IPS-18a (cell line): ENCODE results near the gene BICRA.

Source experiments
- H3K27ac ChIP-seq: one replicate; pipeline ENCODE4 v1.5.1; 2013; ENCODE audit warnings: low read length
- H3K27me3 ChIP-seq: one replicate; pipeline ENCODE4 v1.6.1; 2013; ENCODE audit warnings: mild to moderate bottlenecking, low read length; ENCODE audit not compliant: control insufficient read depth, insufficient read depth
- H3K36me3 ChIP-seq: one replicate; pipeline ENCODE4 v1.6.1; 2013; ENCODE audit warnings: low read depth, low read length; ENCODE audit not compliant: control insufficient read depth
- H3K4me1 ChIP-seq: one replicate; pipeline ENCODE4 v1.6.1; 2013; ENCODE audit warnings: low read depth, low read length; ENCODE audit not compliant: control insufficient read depth
- H3K4me3 ChIP-seq: one replicate; pipeline ENCODE4 v1.5.1; 2013; ENCODE audit warnings: low read length
- H3K9ac ChIP-seq: one replicate; pipeline ENCODE4 v1.6.1; 2013; ENCODE audit warnings: mild to moderate bottlenecking, low read length, moderate library complexity
- H3K9me3 ChIP-seq: one replicate; pipeline ENCODE4 v1.6.1; 2013; ENCODE audit warnings: low read depth, low read length; ENCODE audit not compliant: control insufficient read depth

The BICRA gene

DNA sequence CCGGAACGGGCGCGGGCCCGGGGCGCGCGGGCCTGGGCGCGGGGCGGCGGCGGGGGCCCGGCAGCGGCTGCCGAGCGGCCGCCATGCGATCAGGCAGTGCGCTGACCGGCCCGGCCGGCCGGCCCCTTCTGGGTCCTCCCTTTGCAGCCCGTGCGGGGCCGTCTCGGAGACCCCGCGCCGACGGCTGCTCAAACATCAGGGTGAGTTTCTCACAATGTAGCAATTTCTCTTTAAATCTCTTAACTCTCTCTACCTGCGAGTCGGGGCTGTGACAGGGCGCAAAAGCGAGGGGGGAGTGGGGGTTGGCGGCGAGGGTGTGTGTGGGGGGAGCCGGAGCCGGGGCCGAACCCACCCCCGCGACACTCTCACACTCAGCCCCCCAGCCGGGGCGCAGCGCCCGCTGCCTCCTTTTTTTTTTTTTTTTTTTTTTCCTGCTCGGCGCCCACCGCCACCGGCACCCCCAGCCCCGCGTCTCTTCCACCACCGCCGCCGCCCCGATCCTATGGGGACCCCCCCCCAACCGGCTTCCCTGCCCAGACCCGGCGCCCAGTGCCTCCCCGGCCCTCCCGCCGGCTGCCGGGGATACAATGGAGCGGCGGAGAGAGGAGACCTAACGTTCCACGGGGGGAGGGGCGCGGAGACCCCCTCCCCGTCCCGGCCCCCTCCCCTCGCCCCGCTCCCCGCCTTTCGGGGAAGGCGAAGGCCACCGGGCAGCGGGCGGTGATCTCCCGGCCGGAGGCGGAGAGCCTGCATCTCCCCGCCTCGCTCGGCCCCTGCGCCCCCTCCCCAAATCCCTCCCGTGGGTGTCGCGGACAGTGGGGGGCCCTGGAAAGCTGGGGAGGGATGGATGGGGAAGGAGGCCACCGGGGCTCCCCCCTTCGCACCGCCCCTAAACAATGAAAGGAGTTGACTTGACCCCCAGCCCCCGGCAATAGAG, at the start of gene BICRA:
BICRA (plus strand) TSS at position 166 of the 937 bp plus-strand sequence. CDS start 64,441 bp downstream, outside the sequence.
- H3K27ac ChIP-seq: no peak within 1 kb of the TSS
- H3K27me3 ChIP-seq: no peaks in the 10 kb centered on the region
- peaks cover 31% of the 10 kb centered on the region for H3K4me1 ChIP-seq
- peak within 1 kb of the TSS; percentile 80 for H3K9ac ChIP-seq
- H3K4me3 ChIP-seq: peak within 1 kb of the TSS; percentile 76
- H3K36me3 ChIP-seq: no peaks in the 10 kb centered on the region
- no peaks in the 10 kb centered on the region for H3K9me3 ChIP-seq

DNA sequence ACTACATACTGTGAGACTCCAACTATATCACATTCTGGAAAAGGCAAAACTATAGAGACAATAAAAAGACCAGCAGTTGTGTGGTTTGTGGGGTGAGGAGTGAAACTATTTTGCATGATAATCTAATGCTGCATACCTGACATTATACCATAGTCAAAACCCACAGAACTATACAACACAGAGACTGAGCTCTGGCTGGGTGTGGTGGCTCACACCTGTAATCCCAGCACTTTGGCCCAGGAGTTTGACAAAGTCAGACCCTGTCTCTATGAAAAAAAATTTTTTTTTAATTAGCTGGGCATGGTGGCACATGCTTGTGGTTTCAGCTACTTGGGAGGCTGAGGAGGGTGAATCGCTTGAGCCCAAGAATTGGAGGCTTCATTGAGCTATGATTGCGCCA, 47.9 kb upstream of the BICRA start:
- Histone ChIP-seq H3K9me3 (no peaks in the 10 kb centered on the region), H3K9ac (no peak overlapping the region), H3K4me1 (peaks cover 6% of the 10 kb centered on the region), H3K4me3 (no peak overlapping the region), H3K27me3 (no peaks in the 10 kb centered on the region), H3K36me3 (no peaks in the 10 kb centered on the region), H3K27ac (no peak overlapping the region)

DNA sequence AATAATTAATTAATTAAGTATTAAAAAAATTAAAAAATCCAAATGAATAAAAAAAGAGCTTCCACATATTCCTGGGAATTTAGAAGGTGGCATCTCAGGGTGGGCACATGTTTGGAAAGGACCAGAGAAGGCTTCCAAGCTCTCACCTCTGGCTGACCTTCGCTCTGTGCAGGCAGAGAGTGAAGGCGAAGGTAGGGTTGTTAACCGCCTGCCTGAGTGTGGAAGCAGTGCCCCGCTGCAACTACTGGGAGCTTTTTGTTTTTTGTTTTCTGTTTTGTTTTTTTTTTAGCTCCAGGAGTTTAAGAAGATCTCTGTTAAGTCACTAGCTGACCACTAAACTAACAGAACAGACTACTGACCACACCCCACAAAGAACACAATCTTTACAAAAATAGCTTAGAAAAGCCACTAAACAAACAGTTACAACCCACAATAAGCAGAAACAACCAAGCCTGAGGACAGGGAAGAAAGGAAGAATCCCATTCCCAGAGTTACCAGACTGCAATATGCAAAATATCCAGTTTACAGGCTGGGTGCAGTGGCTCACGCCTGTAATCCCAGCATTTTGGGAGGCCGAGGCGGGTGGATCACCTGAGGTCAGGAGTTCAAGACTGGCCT, 47.4 kb upstream of the BICRA start:
- Histone ChIP-seq H3K4me3 (no peak overlapping the region), H3K9ac (no peak overlapping the region), H3K27me3 (no peaks in the 10 kb centered on the region), H3K4me1 (peaks cover 6% of the 10 kb centered on the region), H3K9me3 (no peaks in the 10 kb centered on the region), H3K36me3 (no peaks in the 10 kb centered on the region), H3K27ac (no peak overlapping the region)

DNA sequence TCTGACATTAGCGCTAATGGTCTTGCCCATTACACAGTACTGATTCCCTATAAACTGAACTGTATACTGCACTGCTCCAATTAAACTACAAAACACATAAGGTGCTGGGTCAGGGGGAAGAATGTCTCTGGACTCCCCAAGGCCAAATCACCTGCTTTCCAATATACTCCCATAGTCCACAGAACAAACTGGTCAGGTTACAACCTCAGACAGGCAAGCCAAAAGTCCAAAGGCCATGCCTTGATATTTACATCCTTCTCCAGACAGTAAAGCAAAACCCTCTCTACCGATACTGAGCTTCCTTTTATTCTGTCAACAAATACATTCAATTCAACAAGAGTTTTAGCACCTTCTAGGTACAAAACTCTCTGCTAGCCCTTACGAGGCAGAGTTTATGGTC, 44.9 kb upstream of the BICRA start:
- Histone ChIP-seq H3K27me3 (no peaks in the 10 kb centered on the region), H3K27ac (no peak overlapping the region), H3K9ac (no peak overlapping the region), H3K4me1 (peaks cover 6% of the 10 kb centered on the region), H3K4me3 (no peak overlapping the region), H3K36me3 (no peaks in the 10 kb centered on the region), H3K9me3 (no peaks in the 10 kb centered on the region)

DNA sequence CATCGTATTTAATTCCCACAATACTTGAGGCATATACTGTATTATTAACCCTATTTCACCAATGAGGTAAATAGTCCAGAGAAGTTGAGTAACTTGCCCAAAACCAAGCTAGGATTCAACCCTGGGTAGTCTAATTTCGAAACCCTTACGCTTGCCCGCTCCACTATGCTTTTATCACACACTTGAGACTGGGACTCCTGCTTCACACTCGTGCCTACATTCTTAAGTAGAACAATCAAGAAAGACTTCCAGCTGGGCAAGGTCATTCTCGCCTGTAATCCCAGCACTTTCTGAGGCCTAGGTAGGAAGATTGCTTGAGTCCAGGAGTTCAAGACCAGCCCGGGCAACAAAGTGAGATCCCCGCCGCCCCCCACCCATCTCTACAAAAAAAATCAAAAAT, 39.6 kb upstream of the BICRA start:
- no peaks in the 10 kb centered on the region for H3K27me3 ChIP-seq
- no peak overlapping the region for H3K27ac ChIP-seq
- no peak overlapping the region for H3K4me3 ChIP-seq
- no peaks in the 10 kb centered on the region for H3K4me1 ChIP-seq
- no peaks in the 10 kb centered on the region for H3K36me3 ChIP-seq
- H3K9me3 ChIP-seq: no peaks in the 10 kb centered on the region
- H3K9ac ChIP-seq: no peak overlapping the region

DNA sequence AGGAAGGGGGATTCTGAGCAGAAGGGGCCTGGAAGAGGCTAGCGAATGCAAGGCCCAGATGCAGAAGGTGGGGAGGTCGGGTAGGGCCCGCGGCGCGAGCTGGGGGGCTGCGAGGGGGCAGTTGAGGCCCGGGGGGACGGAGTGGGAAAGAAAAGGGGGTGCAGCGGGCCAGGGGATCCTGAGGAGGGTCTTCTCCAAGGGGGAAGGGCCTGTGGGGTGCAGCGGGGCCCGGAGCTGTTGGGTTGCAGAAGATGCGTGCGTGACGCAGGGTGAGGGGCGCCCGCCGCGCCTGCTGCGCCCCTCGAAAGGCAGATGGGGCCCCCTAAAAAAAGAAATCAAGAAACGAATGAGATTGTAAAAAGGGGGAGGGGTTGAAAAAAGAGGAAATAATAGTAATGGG, 36.3 kb upstream of the BICRA start:
- no peaks in the 10 kb centered on the region for H3K36me3 ChIP-seq
- no peak overlapping the region for H3K27ac ChIP-seq
- no peaks in the 10 kb centered on the region for H3K9me3 ChIP-seq
- H3K9ac ChIP-seq: no peak overlapping the region
- no peaks in the 10 kb centered on the region for H3K4me1 ChIP-seq
- no peaks in the 10 kb centered on the region for H3K27me3 ChIP-seq
- no peak overlapping the region for H3K4me3 ChIP-seq

DNA sequence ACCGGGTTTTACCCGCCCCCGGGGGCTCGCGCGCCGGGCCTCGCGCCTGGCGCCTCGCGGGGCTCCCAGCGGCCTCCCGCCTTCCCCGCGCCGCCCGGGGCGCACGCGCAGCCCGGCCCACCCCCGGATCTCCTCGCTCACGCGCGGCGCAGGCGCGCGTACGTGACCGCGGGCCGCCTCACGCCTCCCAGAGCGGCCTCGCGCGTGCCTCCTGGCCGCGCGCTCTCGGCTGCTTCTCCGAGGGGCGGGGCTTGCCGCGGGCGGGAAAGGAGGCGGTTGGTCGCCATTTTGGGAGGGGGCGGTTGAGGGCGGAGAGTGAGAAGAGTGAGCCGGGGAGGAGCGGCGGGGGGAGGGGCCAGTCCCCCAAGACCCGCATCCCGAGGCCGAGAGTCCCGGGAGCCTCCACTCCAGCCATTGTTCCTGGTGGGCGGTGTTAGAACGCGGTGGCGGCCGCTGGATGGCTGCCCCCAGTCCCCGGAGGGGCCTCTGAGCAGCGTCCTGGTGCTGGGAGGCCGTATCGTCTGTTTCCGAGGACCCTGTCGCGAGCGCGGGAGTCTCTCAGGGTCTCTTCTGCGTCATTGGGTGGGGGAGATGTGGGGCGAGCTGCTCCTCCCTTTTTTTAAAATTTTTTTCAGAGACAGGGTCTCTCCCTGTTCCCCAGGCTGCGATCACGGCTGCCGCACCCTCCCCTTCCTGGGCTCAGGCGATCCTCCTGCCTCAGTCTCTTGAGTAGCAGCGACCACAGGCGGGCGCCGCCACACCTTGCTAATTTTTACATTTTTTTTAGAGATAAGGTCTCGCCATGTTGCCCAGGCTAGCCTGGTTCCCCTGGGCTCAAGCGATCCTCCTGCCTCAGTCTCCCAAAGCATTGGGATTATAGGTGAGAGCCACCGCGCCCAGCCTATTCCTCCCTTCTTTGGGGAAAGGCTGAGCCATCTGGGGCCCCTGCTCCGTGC, 35.6 kb upstream of the BICRA start, which contains the start of gene ZNF541:
ZNF541 (minus strand) TSS at position 78 of the 956 bp plus-strand sequence. CDS start 17,292 bp downstream, outside the sequence.
- Histone ChIP-seq H3K9me3 (no peaks in the 10 kb centered on the region), H3K27ac (no peak within 1 kb of the TSS), H3K4me1 (no peaks in the 10 kb centered on the region), H3K9ac (no peak within 1 kb of the TSS), H3K27me3 (no peaks in the 10 kb centered on the region), H3K36me3 (no peaks in the 10 kb centered on the region), H3K4me3 (no peak within 1 kb of the TSS)

DNA sequence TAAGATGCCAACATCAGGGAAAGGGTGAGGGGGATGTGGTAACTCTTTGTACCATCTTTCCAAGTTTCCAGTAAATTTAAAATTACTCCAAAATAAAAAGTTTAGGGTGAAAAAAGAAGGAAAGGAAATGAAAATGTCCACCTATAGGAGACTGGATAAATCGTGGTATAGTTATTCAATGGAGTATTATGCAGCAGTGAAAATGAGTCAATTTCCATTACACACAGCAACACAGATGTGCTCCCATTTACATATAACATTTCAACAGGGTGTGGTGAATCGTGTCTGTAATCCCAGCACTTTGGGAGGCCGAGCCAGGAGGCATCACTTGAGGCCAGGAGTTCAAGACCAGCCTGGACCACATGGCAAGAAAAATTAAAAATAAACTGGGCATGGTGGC, 28.5 kb upstream of the BICRA start:
- Histone ChIP-seq H3K9ac (no peak overlapping the region), H3K27ac (no peak overlapping the region), H3K4me1 (no peaks in the 10 kb centered on the region), H3K4me3 (no peak overlapping the region), H3K9me3 (no peaks in the 10 kb centered on the region), H3K36me3 (no peaks in the 10 kb centered on the region), H3K27me3 (no peaks in the 10 kb centered on the region)

DNA sequence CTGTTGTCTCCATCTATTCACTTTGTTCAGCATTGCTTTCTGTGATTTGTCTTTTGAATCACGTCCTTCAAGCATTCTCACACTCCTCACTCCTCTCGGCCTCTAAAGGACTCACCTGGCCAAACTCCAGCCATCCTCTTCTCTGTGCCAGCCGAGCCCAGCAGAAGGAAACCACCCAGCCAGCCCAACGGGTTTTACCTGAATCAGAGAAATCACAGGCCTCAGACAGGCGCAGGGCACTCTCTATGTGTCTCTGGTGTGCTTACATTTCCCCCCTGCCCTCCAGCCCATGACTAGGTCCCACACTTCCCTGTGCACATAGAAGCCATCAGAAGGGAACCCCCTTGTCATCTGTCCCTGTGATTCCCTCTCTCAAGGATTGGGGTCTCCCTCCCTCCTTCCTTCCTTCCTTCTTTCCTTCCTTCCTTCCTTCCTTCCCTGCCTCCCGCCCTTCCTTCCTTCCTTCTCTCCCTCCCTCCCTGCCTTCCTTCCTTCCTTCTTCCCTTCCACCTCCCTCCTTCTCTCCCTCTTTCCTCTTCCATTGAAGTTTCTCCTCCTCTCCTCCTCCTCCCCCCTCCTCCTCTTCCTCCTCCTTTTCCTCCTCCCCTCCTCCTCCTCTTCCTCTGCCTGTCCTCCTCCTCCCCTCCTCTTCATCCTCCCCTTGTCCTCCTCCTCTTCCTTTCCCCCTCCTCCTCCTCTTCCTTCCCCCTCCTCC, 27.2 kb upstream of the BICRA start:
- H3K4me1 ChIP-seq: no peaks in the 10 kb centered on the region
- no peak overlapping the region for H3K9ac ChIP-seq
- no peaks in the 10 kb centered on the region for H3K36me3 ChIP-seq
- H3K9me3 ChIP-seq: no peaks in the 10 kb centered on the region
- no peak overlapping the region for H3K27ac ChIP-seq
- no peaks in the 10 kb centered on the region for H3K27me3 ChIP-seq
- H3K4me3 ChIP-seq: no peak overlapping the region

DNA sequence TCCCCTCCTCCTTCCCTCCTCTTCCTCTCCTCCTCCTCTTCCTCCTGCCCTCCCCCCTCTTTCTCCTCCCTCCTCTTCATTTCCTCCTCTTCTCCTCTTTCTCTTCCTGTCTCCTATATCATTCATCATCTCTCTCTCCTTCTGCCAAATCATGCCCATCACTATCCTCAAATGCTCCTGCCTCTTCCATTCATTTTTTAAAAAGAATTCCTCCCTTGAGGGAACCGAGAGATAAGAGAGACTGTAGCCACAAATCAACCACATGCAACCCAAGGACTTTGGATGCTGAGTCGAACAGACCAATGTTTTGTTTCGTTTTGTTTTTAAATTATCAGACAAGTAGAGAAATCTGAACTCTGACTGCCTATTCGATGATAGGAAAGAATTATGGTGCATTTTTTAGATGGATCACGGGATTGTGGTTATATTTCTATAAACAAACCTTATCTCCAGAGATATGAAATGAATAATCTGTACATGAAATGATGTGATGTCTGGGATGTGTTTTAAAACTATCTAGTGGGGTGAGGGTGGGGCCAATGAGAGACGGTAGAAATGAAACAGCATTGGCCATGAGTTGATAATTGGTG, 26.5 kb upstream of the BICRA start:
- no peak overlapping the region for H3K27ac ChIP-seq
- H3K4me1 ChIP-seq: no peaks in the 10 kb centered on the region
- no peak overlapping the region for H3K4me3 ChIP-seq
- no peaks in the 10 kb centered on the region for H3K27me3 ChIP-seq
- H3K9me3 ChIP-seq: no peaks in the 10 kb centered on the region
- no peak overlapping the region for H3K9ac ChIP-seq
- H3K36me3 ChIP-seq: no peaks in the 10 kb centered on the region
